ENCODE results near the gene DFFA. TPM values are rescaled to one million over a fixed set of nuclear protein-coding genes. Genes with fewer than 3 reads are reported as not detected.
"Not testable (repeated sequence)": the region's sequence is repeated elsewhere in the genome, so short reads cannot be mapped to it uniquely, and the experiment has no call there.

The DFFA gene
- total and polyA plus RNA-seq, 4 donors, result 7.8 to 29.2 (median 18.0) TPM

DNA sequence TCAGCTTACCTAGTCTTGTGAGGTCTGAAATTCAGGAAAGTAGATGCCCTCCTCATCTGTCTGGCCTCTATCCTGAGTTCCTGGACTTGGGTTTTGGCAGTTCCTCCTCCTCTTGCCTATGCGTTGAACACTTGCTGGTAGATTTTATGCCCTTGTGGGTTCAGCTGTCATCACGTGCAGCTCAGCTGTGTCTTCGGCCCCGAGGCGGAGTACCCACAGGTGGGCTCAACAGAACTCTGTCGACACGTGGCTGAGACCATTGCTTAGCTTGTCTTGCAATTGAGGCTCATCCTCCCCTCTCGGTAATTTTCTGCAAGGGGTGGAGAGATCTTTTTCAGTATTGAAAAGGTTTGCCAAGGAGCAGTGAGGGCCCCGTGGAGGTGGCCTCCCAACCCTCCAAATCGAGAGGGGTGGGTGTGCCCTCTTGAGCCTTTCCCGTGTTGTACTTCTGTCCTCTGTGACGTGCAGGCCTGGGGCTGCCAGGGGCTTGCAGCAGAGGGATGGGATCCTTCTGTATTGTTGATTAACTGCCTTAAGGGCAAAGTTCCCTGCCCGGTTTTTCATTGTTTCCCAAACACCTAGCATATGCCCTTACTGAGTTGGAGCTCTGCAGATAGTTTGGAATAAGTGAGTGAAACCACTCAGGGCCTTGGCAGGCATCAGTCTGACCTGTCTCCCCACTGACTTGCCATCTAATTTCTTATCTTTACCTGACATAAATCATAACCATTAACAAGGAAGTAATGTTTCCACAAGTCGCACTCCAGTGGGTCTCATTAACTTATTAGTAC is 39.2 kb downstream of the DFFA start:
- H3K27ac ChIP-seq (ENCODE audit: low read depth in 1 of 2, low read length in 2 of 2), result no peak overlapping the region
- DNase-seq, result no peak
- H3K36me3 ChIP-seq (ENCODE audit: control insufficient read depth in 1 of 2, insufficient read depth in 2 of 2, low read length in 1 of 2), result no peaks in the 10 kb centered on the region
- H3K9me3 ChIP-seq (ENCODE audit: control insufficient read depth, low read length), result no peaks in the 10 kb centered on the region
- WGBS, 2 donors, result 80 to 81% methylated on average over 14 of the region's 14 CpGs
- intact Hi-C loops (cut with DNase I), result loop anchor here (5.0 kb wide), 2 partner anchors 39 to 59 kb away; partner anchors contain the start of genes DFFA (in 1 of the 2) and PEX14 (in 1 of the 2)
- no peak for ATAC-seq (ENCODE audit: low FRiP score)
- H3K4me3 ChIP-seq (ENCODE audit: low read length in 2 of 2), result no peak overlapping the region
- no peaks in the 10 kb centered on the region for H3K4me1 ChIP-seq (ENCODE audit: control insufficient read depth in 1 of 2, insufficient read depth in 2 of 2, low read length in 2 of 2)
- H3K27me3 ChIP-seq (ENCODE audit: control insufficient read depth in 1 of 2, insufficient read depth in 2 of 2, low read length in 1 of 2), result no peaks in the 10 kb centered on the region

DNA sequence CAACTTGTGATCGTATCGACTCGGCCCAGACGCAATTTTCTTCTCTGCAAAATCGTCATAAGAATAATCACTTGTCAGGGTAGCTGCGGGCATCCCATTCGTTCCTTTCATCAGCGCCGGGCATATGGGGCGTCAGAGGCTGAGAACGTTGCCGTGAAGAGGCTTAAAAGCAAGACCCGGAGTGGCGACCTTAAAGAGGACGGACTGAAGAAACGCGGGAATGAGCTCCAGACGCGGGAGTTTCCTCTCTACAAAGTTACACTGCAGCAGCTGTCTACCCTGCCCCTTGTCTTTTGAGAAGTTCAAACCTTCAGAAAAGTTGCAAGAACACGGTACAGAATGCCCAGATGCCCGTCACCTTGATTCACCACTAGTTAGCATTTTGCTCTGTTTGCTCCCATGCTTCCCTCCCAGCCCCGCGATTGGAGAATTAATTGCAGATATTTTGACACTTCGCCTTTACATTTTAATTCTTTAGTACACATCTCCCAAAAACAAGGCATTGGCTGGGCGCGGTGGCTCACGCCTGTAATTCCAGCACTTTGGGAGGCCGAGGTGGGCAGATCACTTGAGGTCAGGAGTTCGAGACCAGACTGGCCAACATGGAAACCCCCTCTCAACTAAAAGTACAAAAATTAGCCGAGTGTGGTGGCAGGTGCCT is 41.1 kb downstream of the DFFA start:
- Histone ChIP-seq H3K4me1 (ENCODE audit: control insufficient read depth in 1 of 2, insufficient read depth in 2 of 2, low read length in 2 of 2) (no peaks in the 10 kb centered on the region), H3K27ac (ENCODE audit: low read depth in 1 of 2, low read length in 2 of 2) (no peak overlapping the region), H3K9me3 (ENCODE audit: control insufficient read depth, low read length) (no peaks in the 10 kb centered on the region), H3K36me3 (ENCODE audit: control insufficient read depth in 1 of 2, insufficient read depth in 2 of 2, low read length in 1 of 2) (no peaks in the 10 kb centered on the region), H3K4me3 (ENCODE audit: low read length in 2 of 2) (peak overlapping the region; percentile 38 to 46), H3K27me3 (ENCODE audit: control insufficient read depth in 1 of 2, insufficient read depth in 2 of 2, low read length in 1 of 2) (no peaks in the 10 kb centered on the region)
- ATAC-seq (ENCODE audit: low FRiP score) (no peak), DNase-seq (no peak)
- WGBS, 2 donors, result 24% methylated on average over 30 of the region's 30 CpGs
- intact Hi-C loops (cut with DNase I), result loop anchor here (2.0 to 5.0 kb wide), 3 partner anchors 41 to 436 kb away; partner anchors contain the start of genes DFFA (in 1 of the 2) and PEX14 (in 1 of the 2)

DNA sequence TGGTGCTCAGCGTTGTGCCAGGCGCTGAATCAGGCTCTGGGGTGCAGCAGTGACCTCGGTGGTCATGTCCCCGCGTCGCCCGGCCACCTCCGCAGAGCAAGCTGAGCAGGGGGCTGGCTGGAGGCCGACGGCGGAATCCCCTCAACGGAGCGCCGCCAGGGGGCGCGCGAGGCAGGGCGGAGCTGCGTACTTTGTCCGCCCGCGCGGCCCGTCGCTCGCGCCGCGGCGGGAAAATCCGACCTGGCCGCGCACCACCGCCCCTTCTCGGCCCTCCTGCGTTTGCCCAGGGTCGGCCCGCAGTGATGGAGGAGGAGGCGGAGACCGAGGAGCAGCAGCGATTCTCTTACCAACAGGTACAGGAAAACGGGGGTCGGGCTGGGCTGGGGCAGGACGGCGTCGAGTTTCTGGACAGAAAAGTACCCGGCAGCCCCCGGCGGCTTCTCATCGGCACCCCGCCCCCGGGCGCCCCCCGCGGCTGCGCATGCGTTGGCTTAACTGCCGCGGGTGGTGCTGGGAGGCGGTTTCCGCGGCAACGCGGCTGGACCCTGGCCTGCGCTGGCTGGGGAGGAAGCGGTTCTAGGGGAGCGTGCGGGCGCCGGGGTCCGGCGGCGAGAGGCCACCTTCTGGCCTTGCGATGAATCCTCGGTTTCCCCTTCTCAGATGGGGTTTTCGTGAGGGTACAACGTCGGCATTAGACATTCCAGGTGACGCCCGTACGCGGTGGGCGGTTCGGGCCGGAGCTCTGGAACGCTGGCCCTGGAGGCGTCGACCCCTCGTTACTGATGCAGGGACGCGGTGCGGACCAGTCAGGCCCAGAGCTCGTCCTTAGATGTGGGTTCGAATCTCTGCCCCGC is 41.9 kb downstream of the DFFA start, which contains the start of gene CENPS:
CENPS (plus strand) TSS at position 218 of the 854 bp plus-strand sequence; CDS start at position 303, 85 bp downstream.
- no peaks in the 10 kb centered on the region for H3K36me3 ChIP-seq (ENCODE audit: control insufficient read depth in 1 of 2, insufficient read depth in 2 of 2, low read length in 1 of 2)
- DNase-seq (peak; percentile 96 to 98), ATAC-seq (ENCODE audit: low FRiP score) (peak; percentile 99)
- intact Hi-C loops (cut with DNase I), result loop anchor here (1.0 to 5.0 kb wide), 5 partner anchors 32 to 436 kb away; partner anchors contain the start of genes DFFA (in 1 of the 2) and PEX14 (in 1 of the 2)
- no peaks in the 10 kb centered on the region for H3K9me3 ChIP-seq (ENCODE audit: control insufficient read depth, low read length)
- no peaks in the 10 kb centered on the region for H3K4me1 ChIP-seq (ENCODE audit: control insufficient read depth in 1 of 2, insufficient read depth in 2 of 2, low read length in 2 of 2)
- no peaks in the 10 kb centered on the region for H3K27me3 ChIP-seq (ENCODE audit: control insufficient read depth in 1 of 2, insufficient read depth in 2 of 2, low read length in 1 of 2)
- WGBS, 2 donors, result 0% methylated on average over 63 to 95 of the region's 95 CpGs
- no peak within 1 kb of the TSS for H3K27ac ChIP-seq (ENCODE audit: low read depth in 1 of 2, low read length in 2 of 2)
- peak within 1 kb of the TSS; percentile 38 to 46 for H3K4me3 ChIP-seq (ENCODE audit: low read length in 2 of 2)

DNA sequence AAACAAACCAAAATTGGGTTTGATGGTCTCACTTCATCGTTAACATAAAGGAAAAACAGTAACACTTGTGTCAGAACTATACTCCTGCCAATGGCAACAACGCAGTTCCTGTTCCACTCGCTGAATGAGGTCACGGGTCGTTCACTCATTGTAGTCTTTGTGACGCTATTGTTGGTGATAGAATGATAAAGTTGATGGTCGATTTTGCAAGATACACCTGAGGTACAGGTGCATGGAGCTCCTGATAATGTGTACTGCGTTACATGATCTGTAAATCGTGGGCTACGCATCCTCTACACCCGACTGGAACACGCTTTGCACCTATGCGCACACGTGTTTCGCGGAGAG is 42.5 kb downstream of the DFFA start:
- WGBS, 2 donors, result 3 to 4% methylated on average over 16 of the region's 16 CpGs
- ATAC-seq (ENCODE audit: low FRiP score), result no peak

DNA sequence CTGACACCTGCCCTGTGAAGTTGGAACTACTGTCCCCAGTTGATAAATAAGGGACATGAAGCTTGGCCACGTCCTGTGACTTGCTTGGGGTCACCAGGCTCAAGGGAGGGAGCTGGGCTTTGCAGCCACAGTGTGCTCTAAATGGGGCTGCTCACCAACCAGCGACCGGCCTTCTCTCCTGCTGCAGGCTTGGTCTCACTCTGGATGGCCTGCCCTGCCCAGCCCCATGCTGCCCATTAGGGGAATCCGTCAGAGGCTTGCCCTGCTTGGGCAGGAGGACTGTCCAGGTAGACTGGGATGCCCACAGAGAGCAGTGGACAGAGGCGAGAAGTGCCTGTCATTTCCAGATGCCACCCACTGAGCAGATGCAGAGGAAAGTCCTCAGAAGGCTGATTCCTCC is 43.3 kb downstream of the DFFA start:
- intact Hi-C loops (cut with DNase I), result loop anchor here (1.0 to 10.0 kb wide), 2 partner anchors 52 to 484 kb away; partner anchors contain the start of genes LZIC (in 1 of the 2) and NMNAT1 (in 1 of the 2)
- DNase-seq (no peak), ATAC-seq (ENCODE audit: low FRiP score) (no peak)
- Histone ChIP-seq H3K4me3 (ENCODE audit: low read length in 2 of 2) (no peak overlapping the region), H3K27me3 (ENCODE audit: control insufficient read depth in 1 of 2, insufficient read depth in 2 of 2, low read length in 1 of 2) (no peaks in the 10 kb centered on the region), H3K9me3 (ENCODE audit: control insufficient read depth, low read length) (no peaks in the 10 kb centered on the region), H3K27ac (ENCODE audit: low read depth in 1 of 2, low read length in 2 of 2) (no peak overlapping the region), H3K36me3 (ENCODE audit: control insufficient read depth in 1 of 2, insufficient read depth in 2 of 2, low read length in 1 of 2) (no peaks in the 10 kb centered on the region), H3K4me1 (ENCODE audit: control insufficient read depth in 1 of 2, insufficient read depth in 2 of 2, low read length in 2 of 2) (no peaks in the 10 kb centered on the region)
- 82 to 85% methylated on average over 5 of the region's 5 CpGs for WGBS, 2 donors

More for the DNA sequence above, 42.5 kb downstream of the DFFA start:
- peak in 1 of 2 donors; percentile 58 for DNase-seq
- no peaks in the 10 kb centered on the region for H3K4me1 ChIP-seq (ENCODE audit: control insufficient read depth in 1 of 2, insufficient read depth in 2 of 2, low read length in 2 of 2)
- intact Hi-C loops (cut with DNase I), result loop anchor here (1.0 to 10.0 kb wide), 6 partner anchors 32 to 485 kb away; partner anchors contain the start of genes DFFA (in 1 of the 2), LZIC (in 1 of the 2), NMNAT1 (in 1 of the 2) and PEX14 (in 1 of the 2)
- no peaks in the 10 kb centered on the region for H3K27me3 ChIP-seq (ENCODE audit: control insufficient read depth in 1 of 2, insufficient read depth in 2 of 2, low read length in 1 of 2)
- H3K27ac ChIP-seq (ENCODE audit: low read depth in 1 of 2, low read length in 2 of 2), result no peak overlapping the region
- no peaks in the 10 kb centered on the region for H3K36me3 ChIP-seq (ENCODE audit: control insufficient read depth in 1 of 2, insufficient read depth in 2 of 2, low read length in 1 of 2)
- H3K9me3 ChIP-seq (ENCODE audit: control insufficient read depth, low read length), result no peaks in the 10 kb centered on the region
- H3K4me3 ChIP-seq (ENCODE audit: low read length in 2 of 2), result no peak overlapping the region

DNA sequence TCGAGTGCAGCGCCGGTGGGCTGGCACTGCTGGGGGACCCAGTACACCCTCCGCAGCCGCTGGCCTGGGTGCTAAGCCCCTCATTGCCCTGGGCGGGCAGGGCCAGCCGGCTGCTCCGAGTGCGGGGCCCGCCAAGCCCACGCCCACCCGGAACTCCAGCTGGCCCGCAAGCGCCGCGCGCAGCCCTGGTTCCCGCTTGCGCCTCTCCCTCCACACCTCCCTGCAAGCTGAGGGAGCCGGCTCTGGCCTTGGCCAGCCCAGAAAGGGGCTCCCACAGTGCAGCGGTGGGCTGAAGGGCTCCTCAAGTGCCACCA is 45.8 kb downstream of the DFFA start:
- ATAC-seq (ENCODE audit: low FRiP score); H3K4me3 ChIP-seq (ENCODE audit: low read length in 2 of 2); H3K36me3 ChIP-seq (ENCODE audit: control insufficient read depth in 1 of 2, insufficient read depth in 2 of 2, low read length in 1 of 2); H3K27me3 ChIP-seq (ENCODE audit: control insufficient read depth in 1 of 2, insufficient read depth in 2 of 2, low read length in 1 of 2); H3K9me3 ChIP-seq (ENCODE audit: control insufficient read depth, low read length); H3K27ac ChIP-seq (ENCODE audit: low read depth in 1 of 2, low read length in 2 of 2); DNase-seq; H3K4me1 ChIP-seq (ENCODE audit: control insufficient read depth in 1 of 2, insufficient read depth in 2 of 2, low read length in 2 of 2): not testable (repeated sequence)
- WGBS, 2 donors, result 92 to 96% methylated on average over 12 to 21 of the region's 21 CpGs
- intact Hi-C loops (cut with DNase I), result loop anchor here in 1 of 2 donors (10.0 kb wide), 1 partner anchor 482 kb away; the partner anchor contains the start of genes LZIC and NMNAT1

DNA sequence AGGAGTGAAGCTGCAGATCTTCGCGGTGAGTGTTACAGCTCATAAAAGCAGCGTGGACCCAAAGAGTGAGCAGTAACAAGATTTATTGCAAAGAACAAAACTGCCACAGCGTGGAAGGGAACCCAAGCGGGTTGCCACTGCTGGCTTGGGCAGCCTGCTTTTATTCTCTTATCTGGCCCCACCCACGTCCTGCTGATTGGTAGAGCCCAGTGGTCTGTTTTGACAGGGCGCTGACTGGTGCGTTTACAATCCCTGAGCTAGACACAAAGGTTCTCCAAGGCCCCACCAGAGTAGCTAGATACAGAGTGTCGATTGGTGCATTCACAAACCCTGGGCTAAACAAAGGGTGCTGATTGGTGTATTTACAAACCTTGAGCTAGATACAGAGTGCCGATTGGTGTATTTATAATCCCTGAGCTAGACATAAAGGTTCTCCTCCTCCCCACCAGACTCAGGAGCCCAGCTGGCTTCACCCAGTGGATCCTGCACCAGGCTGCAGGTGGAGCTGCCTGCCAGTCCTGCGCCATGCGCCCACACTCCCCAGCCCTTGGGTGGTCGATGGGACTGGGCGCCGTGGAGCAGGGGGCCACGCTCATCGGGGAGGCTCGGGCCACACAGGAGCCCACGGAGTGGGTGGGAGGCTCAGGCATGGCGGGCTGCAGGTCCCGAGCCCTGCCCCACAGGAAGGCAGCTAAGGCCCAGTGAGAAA is 46.3 kb downstream of the DFFA start:
- H3K4me3 ChIP-seq (ENCODE audit: low read length in 2 of 2); H3K27me3 ChIP-seq (ENCODE audit: control insufficient read depth in 1 of 2, insufficient read depth in 2 of 2, low read length in 1 of 2); H3K27ac ChIP-seq (ENCODE audit: low read depth in 1 of 2, low read length in 2 of 2); H3K36me3 ChIP-seq (ENCODE audit: control insufficient read depth in 1 of 2, insufficient read depth in 2 of 2, low read length in 1 of 2); DNase-seq; H3K4me1 ChIP-seq (ENCODE audit: control insufficient read depth in 1 of 2, insufficient read depth in 2 of 2, low read length in 2 of 2); ATAC-seq (ENCODE audit: low FRiP score); H3K9me3 ChIP-seq (ENCODE audit: control insufficient read depth, low read length): not testable (repeated sequence)
- WGBS, 2 donors, result 83 to 85% methylated on average over 21 of the region's 21 CpGs
- intact Hi-C loops (cut with DNase I), result loop anchor here in 1 of 2 donors (10.0 kb wide), 1 partner anchor 481 kb away; the partner anchor contains the start of genes LZIC and NMNAT1
